ENCODE measurements around the gene TMC1.

The TMC1 gene

DNA sequence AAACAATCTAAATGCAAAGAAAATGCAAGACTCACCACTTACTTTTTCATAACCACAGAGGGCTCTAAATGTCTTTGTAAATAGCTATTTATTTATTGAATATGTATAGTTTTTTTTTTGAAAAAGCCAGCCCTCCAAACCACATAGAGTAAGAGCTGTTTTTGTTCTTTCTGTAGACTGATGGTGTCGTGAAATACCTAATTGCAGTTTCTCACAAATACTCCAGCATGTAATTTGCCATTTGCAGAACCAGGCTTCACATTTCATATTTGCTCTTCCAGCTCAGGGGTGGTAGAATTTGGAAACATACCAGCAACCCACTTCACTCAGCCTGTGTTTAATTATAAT lies 159.8 kb downstream of the TMC1 start:
- no peak for DNase-seq (ENCODE audit: low spot score)

DNA sequence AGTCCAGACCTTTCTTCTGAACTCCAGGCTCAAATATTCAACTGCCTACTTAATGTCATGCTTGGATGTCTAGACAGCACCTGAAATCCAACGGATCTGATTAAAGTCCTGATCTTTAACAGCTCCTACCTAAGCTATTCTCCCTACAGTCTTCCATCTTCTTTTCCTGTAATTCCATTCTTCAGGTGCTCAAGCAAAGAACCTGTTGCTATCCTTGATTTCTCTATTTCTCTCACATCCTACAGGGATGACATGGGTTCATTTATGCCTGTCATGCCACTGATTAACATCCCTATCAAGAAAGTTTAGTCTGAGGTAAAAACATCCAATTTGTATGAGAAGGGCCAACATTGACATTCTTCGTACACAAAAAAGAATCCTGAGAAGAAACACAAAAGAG lies 163.2 kb downstream of the TMC1 start:
- DNase-seq (ENCODE audit: low spot score) = no peak

DNA sequence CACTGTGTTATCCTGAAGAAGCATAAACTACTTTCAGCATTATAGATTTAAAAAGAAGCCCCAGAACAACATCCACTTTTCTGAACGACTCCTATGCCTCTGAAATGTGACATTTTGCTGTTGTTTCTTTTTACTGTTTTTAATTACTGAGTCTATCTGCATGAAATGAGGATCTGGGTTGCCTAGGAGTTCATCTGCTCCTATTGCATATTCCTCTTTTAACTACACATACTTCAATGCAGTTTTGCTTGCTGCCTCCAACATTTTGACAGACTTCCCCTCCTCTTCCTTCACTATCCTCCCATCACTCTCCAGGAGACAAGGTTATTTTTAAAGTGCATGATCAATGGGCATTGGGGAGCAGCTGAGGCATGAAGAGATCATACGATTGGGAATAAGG lies 164.5 kb downstream of the TMC1 start:
- no peak for DNase-seq (ENCODE audit: low spot score)

DNA sequence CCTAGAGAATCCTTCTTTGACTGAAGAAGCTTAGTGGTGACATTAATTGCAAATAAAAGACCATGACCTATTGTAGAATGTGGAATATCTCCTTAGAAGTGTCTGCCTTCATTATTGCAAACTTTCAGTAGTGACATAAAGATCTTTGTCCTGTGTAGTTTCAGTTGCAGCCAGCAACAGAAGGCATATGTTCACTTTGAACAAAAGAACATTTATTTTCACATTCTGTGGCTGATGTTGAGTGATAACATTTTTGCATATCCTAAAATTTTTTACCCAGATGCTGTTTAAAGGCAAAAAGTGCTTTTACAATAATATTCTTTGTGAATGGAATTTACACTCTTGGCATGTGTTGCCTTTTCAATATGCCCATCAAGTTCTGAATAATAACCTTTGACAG lies 165.9 kb downstream of the TMC1 start:
- no peak for DNase-seq (ENCODE audit: low spot score)

DNA sequence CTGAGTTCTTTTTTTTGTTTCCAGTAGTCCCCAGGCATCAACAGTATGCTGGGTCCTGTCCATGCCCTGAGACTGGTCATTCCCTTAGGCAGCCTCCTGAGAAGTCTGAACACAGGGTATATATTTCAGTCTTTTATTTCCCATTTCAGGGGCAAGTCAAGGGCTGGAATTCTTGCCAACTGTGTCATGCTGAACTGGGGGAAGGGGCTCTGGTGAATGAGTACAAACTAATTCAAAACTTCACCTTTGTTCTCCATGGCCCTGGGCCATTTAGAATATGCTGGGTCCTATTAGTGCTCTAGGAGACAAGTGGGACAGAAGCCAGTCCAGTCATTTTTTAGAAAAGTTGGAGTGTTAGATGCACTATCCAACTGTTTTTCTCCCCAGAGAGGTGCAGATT lies 170.3 kb downstream of the TMC1 start:
- no peak for DNase-seq (ENCODE audit: low spot score)

DNA sequence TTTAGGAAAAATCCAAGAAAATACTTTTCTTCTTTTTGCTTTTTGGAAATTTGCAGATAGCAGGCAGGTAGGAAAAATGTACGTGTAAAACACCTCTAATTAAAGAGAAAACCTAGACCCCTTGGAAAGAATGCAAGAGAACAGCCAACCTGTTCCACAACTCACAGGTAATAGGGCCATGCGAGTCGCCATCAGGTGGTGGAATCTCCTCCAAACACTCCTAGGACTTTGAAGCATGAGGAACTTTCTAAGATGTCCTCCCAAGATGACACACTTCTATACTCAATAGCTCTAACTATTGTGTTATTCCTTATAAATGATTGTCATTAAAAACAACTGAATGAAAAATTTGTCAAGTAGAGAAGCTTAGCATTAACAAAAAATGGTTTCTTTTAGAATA lies 174.0 kb downstream of the TMC1 start:
- DNase-seq (ENCODE audit: low spot score) = no peak

DNA sequence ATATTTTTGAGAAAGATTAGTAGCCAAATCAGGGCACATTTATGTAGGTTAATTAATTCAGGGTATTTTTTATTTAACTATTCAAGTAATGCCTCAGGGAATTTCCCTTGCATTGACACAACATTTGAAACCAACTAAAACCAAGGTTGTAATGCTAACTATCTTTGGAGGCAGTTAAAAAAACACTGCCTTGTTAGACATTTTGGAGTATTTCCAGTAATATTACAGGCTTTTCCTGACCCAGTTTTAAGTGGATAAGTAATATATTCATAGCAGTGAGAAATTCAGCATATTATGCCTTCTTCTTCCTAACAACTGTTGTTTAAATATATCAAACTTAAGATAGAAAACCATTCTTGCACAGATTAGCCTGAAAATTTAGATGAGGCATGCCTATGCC lies 175.1 kb downstream of the TMC1 start:
- DNase-seq (ENCODE audit: low spot score) = no peak

DNA sequence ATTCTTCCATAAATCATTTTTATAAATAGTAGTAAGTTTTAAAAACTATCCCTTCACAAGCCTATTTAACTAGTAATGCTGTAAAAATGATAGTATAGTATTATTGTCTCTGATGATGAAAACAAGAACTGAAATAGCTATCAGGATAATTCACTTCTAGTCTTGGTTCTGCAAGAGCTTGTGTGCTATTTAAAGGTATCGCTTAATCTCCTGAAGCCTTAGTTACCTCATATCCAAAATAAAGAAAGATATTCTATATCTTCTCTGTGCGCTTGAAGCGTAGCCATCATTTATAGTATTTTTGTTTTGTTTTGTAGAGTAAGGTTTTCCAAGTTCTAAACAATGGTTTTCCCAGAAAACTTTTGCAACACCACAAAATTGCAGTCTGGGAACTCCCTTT lies 180.1 kb downstream of the TMC1 start:
- no peak for DNase-seq (ENCODE audit: low spot score)

DNA sequence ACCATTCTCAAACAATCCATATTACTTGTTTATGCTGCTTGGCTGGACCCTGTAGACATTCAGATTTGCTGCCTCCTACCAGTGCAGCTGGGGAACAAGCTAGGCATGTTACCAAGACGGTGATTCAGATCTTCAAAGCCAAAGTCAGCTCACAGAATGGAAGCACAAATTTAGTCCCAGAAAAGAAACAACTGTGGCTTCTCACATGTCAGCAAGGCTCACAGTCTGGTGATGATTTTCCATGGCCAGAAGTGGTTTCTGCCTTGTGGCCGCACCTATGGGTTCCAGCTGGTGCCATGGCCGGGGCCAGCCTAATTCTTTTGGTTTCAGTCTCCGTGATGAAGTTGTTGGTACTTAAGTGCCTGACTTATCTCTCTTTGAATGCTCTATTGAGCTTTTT lies 182.2 kb downstream of the TMC1 start:
- no peak for DNase-seq (ENCODE audit: low spot score)

DNA sequence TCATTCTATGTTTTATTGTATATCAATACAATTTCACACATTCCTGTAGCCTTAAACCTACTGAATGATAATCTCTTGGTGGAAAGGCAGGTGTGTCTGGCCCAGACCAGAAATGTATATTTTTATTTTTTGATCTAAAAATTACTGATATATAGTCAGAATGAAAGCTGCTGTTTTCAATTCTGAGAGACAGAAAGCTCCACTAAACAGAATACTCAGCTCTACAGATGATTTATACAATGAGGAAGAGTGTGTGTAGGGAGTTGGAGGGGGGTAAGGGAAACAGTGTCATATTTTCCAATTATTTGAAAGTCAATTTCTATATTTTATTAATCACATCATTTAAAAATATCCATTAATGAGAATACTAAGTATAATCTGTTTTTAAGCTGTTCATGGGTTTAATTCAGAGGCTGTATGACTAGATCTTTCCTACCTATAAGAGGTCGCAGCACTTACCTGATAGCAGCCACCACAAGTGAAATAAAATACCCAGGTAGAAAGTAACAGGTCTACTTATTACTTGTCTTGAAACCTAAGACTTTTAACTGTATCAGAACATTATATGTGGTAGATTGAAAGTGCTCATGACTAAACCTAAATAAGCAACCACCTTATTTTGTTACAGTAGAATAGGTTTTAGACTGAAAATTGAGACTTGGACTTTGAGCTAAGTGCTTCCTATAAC lies 183.4 kb downstream of the TMC1 start:
- no peak for DNase-seq (ENCODE audit: low spot score)

DNA sequence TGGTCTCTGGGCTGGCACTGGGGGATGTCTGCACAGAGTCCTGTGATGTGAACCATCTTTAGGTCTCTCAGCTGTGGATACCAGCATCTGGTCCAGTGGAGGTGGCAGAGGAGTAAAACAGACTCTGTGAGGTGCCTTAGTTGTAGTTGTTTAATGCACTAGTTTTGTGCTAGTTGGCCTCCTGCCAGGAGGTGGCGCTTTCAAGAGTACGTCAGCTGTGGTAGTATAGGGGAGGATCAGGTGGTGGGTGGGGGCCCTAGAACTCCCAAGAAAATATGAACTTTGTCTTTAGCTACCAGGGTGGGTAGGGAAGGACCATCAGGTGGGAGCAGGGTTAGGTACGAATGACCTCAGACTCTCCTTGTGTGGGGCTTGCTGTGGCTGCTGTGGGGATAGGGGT lies 197.1 kb downstream of the TMC1 start:
- DNase-seq (ENCODE audit: low spot score) = no peak

DNA sequence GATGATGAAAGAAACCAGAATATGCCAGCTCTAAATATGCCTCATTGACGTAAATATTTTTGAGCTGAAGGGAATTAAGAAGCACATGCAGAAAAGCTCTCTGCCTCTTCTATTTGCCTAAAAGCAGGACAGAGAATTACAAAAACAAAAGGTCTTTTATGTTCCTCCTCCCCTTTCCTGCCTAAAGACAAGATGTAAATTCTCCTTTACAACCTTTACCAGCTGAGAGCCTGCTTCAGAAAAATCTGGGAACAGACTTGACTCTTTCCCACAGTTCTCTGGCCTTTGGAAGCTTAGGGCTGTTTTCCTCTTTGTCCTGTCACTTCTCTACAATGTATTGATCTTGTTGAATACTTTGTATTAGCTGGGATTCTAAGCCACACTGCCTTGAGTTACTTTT lies 199.7 kb downstream of the TMC1 start:
- DNase-seq (ENCODE audit: low spot score) = no peak

DNA sequence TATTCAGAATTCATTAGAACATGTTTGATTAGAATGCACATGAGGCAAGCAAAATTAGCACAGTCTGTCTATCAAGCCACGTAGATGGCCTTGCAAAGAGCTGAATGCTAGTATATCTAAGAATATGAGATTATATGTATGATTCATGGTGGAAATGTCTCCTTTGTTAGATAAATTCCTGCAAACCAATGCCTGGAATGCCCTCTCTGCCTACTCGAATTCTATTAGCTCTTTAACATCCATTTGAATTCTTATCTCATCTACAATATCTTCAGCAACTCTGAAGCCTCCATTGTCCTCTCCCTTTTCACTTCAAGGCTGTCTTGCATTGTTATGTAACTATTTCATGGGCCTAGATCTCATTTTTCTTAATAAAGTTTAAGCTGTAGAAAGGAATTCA lies 205.5 kb downstream of the TMC1 start:
- DNase-seq (ENCODE audit: low spot score) = no peak

DNA sequence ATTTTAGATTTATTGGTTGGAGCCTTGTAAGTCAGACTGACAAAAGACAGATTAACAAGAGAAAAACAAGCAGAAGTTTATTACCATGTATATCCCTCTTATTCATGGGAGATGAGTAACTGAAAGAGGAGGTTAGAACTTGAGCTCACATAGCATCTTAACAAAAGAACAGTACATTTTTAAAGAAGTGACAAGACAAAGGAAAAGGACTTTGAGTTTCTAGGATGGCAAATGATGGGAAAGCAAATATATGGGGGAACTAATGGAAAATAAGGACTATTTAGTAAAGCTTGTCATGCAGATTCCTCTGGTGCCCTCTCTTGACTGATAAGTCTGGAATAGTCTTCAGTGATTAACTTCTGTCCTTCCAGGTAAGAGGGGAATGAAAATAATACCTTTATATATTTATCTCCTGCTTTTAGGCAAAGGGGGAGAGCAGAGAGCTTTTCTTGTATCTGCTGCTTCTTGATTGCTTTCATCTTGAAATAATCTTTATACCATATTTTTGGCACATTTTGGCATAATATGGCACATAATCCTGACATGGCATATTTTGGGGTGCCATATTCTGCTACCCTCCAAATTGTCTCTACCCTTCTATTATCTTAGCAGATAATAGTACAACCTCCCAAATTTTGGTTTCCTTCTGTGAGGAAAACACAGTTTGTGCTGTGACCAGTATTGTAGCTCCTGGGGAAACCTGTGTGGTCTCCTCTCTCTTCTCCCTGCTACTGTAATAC lies 206.8 kb downstream of the TMC1 start:
- no peak for DNase-seq (ENCODE audit: low spot score)

DNA sequence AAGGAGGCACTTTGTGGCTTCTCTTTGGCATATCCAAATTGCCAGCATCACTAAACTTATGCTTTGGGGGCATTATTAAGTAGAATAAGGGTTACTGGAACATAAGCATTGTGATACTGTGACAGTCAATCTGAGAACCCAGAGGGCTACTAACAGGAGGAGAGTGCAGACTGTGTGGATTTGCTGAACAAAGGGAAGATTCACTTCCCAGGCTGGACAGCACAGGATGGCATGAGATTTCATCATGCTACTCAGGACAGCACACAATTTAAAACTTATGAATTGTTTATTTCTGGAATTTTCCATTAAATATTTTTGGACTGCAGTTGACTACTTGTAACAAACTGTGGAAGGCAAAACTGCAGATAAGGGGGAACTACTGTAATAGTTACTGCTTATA lies 212.5 kb downstream of the TMC1 start:
- DNase-seq (ENCODE audit: low spot score) = no peak

DNA sequence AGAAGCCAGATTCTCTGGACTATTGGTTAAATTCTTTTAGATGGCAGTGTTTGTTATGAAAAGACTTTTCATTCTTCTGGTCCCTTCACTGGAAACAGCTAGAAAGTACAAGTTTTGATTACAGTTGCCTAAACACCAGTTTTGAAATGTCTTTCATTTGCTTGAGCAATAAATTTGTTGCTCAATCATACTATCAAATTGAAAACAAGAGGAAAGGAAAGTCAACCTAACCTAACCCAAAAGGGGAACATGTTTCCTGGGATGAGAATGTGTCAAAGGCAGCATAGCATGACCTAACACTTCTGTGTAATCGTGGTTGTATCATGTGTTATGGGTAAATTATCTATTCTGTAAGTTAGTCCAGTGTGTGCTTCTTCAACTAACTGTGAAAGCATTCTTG lies 213.2 kb downstream of the TMC1 start:
- no peak for DNase-seq (ENCODE audit: low spot score)

DNA sequence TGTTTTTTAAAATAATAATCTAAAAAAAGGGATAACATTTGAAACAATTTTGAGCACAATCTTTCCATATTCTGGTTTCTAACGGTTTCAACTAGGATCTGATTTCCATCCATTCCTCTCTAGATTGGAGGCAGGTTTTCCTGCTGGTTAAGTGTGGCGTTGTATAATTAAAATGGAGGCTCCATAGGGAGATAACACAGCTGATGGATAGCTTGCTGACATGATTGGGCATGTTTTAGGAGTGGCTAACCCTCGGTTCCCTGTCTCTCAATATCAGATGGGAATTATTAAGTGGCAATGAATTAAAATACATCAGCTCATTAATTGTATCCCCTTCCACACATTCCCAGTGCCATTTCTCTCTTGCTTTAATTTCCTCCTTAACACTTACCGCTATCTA lies 222.4 kb downstream of the TMC1 start:
- DNase-seq (ENCODE audit: low spot score) = no peak

DNA sequence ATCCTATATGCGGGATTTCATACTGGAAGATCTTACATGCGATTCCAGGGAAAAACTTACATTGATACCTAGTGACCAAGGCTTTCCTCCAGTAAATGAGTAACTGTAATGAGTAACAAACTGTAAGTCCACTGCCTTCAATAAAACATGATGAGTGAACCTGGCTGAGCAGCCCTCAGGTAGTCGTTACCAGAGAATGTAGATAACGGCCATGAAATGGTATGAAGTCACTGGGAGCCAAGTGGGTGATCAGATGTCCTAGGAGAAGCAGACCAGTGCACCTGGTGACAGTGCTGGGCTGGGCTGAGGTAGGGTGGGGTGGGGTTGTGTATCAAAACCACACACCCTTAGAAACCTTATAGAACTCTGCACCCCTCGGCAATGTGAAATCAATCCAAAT lies 227.9 kb downstream of the TMC1 start:
- no peak for DNase-seq (ENCODE audit: low spot score)

DNA sequence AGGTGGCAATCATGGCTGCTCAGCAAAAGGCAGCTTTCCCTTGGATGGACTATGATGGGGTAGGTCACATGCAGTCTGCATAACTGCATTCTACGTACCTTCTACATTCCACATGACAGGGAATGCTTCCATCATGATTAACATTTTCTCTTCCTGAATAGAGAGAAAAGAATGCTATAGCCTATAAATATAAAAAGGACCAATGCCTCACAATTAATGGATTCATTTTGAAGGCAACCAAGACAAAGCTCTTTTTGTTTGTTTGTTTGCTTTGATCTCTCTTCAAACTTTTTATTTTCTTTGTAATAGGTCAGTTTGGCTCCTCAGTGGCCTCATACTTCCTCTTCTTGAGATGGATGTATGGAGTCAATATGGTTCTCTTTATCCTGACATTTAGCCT lies 230.1 kb downstream of the TMC1 start:
- DNase-seq (ENCODE audit: low spot score) = no peak

DNA sequence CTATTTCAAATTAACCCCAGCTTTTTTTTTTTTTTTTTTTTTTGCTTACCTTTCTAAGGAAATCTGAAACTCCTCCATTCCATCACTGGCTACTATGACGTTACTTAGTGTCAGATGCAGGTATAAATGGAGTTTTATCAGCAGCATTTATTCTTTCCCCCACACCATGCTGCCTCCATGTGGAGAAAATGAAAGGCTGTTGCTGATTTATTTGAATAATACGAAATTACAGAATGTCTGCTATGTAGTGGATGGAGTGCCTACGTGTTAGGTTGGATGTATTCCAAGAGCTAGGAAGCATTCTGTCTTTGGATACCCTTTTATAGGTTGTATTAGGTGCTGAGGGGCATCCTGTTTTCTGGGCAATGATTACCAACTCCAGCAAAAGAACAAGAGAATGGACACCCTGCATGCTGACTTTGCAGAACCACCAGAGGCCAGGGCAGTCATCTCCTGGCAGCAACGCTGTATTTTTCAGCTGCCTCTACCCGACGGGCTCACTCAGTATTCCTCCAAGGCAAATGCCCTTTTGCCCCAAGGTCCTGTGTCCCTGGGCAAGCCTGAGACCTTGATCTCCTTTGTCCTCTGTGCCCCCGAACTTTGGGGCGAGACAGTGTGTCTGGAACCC lies 232.0 kb downstream of the TMC1 start:
- DNase-seq (ENCODE audit: low spot score) = no peak

DNA sequence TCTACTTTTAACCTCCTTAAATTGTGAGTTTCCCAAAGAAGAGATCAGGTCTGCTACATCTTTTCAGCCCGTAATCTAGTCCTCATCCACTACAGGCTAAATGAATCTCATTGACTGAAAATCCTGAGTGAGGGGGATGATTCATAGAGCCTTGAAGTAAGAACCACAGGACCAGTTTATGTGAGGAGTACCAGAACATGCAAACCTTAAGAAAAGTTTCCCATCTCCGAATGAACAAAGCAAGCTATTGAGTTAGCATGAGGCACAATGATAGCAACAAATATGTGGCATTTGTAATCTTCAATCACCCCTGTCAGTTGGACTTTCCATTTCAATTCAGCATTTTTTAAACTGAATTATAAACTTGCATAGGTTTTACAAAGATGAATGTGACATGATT lies 234.4 kb downstream of the TMC1 start:
- no peak for DNase-seq (ENCODE audit: low spot score)

DNA sequence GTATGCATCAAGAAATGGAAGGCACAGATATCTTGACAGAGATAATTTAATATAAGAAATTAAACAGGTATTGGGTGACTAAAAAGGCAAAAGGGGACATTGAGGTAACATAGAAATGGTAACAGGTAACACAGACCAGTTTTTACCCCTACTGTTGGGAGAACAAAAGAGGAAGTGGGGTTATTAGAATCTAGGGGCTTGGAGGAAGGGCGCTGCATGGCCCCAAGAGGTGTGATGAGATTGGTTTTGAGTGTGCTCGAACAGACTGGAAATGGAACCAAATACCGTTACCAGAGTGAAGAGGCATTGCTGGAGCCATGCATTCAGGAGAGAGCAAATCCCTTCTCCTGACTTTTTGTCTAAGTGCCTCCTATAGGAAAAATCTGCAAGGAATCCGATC lies 237.5 kb downstream of the TMC1 start:
- no peak for DNase-seq (ENCODE audit: low spot score)

DNA sequence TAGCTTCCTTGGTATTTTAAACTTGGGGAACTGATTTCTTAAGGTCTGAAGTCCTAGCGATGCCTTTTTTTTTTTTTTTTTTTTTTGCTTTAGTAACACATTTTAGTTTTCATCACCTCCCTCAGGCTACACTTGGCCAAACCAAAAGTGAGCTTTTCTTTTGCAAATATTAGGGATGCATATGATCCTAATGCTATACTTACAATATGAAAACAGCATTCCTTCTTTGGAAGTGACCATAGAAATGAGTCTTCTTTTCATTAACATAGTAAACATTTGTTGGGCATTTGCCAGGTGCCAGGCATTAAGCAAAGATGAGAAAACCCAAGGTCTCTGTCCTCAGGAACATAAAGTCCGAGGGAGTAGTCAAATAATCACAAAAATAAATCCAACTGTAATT lies 241.6 kb downstream of the TMC1 start:
- no peak for DNase-seq (ENCODE audit: low spot score)

DNA sequence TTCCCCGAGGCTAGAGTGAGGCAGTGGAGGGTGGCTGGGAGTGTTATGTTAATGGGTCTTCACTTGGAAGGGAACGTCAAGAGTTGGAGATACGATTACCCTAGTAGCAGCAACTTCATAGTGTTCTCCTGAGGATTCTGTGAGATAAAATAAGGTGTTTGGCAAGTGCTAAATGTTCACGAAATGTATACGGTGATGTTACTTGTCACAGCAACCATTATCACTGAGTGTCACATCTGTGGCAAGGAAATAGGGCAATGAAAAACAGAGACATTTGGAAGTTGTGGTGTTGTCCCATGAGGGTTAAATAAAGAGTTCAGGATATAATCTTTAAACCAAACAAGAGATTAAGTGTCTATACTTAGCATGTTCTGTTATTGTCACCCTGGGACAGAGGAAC lies 248.1 kb downstream of the TMC1 start:
- DNase-seq (ENCODE audit: low spot score) = no peak

Measured in CD4-positive, alpha-beta T cell treated with Interleukin-2 at 100 ng/mL for 4 hours (primary cell).